ENCODE results near the gene APAF1. TPM values are rescaled to one million over a fixed set of nuclear protein-coding genes. Genes with fewer than 3 reads are reported as not detected.

Gene APAF1
- total and polyA plus RNA-seq, 2 donors (not counting 3 experiments of a cell fraction or from before 2014, with no cell fraction given), result 7.2 to 35.2 TPM

GRCh38 chr12:98637068-98637467 lies 8.0 kb upstream of the APAF1 start:
- H3K4me2 ChIP-seq (ENCODE audit: insufficient read depth, low read length), result no peak overlapping the region
- dilution Hi-C loops (cut with MboI; ENCODE audit: extremely low pct_ligation_motif_present, low sequenced_read_pairs) (no loop called here), intact Hi-C loops (cut with micrococcal nuclease) (no loop called here)
- BruUV-seq (replicated peaks), result no TSS peak
- TF ChIP-seq FOS (IDR thresholded peaks at IDR 0.05; ENCODE audit: borderline replicate concordance, insufficient read depth, low read length) (no peak), MYC (IDR thresholded peaks at IDR 0.05; ENCODE audit: low read depth, low read length) (no peak), GATA2 (IDR thresholded peaks at IDR 0.05; ENCODE audit: insufficient read depth, insufficient read length, low read depth, low read length) (no peak), POLR2A (IDR thresholded peaks at IDR 0.05; ENCODE audit: low read depth, low read length) (no peak), EZH2 (IDR thresholded peaks at IDR 0.05; ENCODE audit: borderline replicate concordance, low read depth, low read length, severe bottlenecking) (no peak), JUN (IDR thresholded peaks at IDR 0.05; ENCODE audit: borderline replicate concordance, insufficient read depth, insufficient read length, low read depth) (no peak), POLR2AphosphoS5 (IDR thresholded peaks at IDR 0.05; ENCODE audit: insufficient read depth, low read depth, low read length) (no peak), MAX (IDR thresholded peaks at IDR 0.05; ENCODE audit: insufficient read depth, insufficient read length) (no peak)
- TF ChIP-seq, protein P1, sequence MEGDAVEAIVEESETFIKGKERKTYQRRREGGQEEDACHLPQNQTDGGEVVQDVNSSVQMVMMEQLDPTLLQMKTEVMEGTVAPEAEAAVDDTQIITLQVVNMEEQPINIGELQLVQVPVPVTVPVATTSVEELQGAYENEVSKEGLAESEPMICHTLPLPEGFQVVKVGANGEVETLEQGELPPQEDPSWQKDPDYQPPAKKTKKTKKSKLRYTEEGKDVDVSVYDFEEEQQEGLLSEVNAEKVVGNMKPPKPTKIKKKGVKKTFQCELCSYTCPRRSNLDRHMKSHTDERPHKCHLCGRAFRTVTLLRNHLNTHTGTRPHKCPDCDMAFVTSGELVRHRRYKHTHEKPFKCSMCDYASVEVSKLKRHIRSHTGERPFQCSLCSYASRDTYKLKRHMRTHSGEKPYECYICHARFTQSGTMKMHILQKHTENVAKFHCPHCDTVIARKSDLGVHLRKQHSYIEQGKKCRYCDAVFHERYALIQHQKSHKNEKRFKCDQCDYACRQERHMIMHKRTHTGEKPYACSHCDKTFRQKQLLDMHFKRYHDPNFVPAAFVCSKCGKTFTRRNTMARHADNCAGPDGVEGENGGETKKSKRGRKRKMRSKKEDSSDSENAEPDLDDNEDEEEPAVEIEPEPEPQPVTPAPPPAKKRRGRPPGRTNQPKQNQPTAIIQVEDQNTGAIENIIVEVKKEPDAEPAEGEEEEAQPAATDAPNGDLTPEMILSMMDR (IDR thresholded peaks at IDR 0.05; ENCODE audit: extremely low read depth in 1 of 2, insufficient read depth in 1 of 2, low read depth in 1 of 2, low read length in 2 of 2), result no peak
- H3K4me1 ChIP-seq (ENCODE audit: control insufficient read depth, extremely low read depth, insufficient read depth, low read length), result peaks cover 29% of the 10 kb centered on the region
- H2AFZ ChIP-seq (ENCODE audit: low read depth, low read length), result no peak overlapping the region
- FAIRE-seq, result no peak
- H3K9me3 ChIP-seq (replicated peaks; ENCODE audit: control insufficient read depth, insufficient read depth, low read length), result no peaks in the 10 kb centered on the region
- H3K4me3 ChIP-seq (replicated peaks in 1 of 3; ENCODE audit: insufficient read depth in 1 of 3, low read depth in 1 of 3, low read length in 3 of 3), result no peak overlapping the region
- no peaks in the 10 kb centered on the region for H3K9me1 ChIP-seq (replicated peaks; ENCODE audit: control insufficient read depth, extremely low read depth, insufficient read depth, low read length)
- no peak overlapping the region for H3K9ac ChIP-seq (replicated peaks; ENCODE audit: extremely low read depth, insufficient read depth, low read length)
- H3K79me2 ChIP-seq (ENCODE audit: control insufficient read depth, insufficient read depth, low read length), result peaks cover 70% of the 10 kb centered on the region
- no peak for DNase-seq (ENCODE audit: low read depth, low spot score)
- no peak overlapping the region for H3K27ac ChIP-seq (ENCODE audit: insufficient read depth, low read depth, low read length)
- no peaks in the 10 kb centered on the region for H3K27me3 ChIP-seq (ENCODE audit: control insufficient read depth in 2 of 2, insufficient read depth in 2 of 2, low read length in 2 of 2)
- ChIA-PET POLR2A (interaction anchor here (1.5 kb wide), 1 partner anchor 7 kb away, joined by 3 read pairs; the partner anchor contains the start of gene IKBIP), CTCF (interaction anchor here (1.8 kb wide), 1 partner anchor 31 kb away, joined by 5 read pairs; no protein-coding TSS in a partner anchor)
- H3K36me3 ChIP-seq (ENCODE audit: control insufficient read depth in 2 of 2, extremely low read depth in 1 of 2, insufficient read depth in 2 of 2, low read length in 2 of 2), result peaks cover 3% of the 10 kb centered on the region in 2 experiments
- no peaks in the 10 kb centered on the region for H4K20me1 ChIP-seq (replicated peaks; ENCODE audit: control insufficient read depth, extremely low read depth, insufficient read depth, low read length)
